B cell (primary cell): ENCODE data around the gene EFCAB14.
"Not testable (repeated sequence)": the region's sequence is repeated elsewhere in the genome, so short reads cannot be mapped to it uniquely, and the experiment has no call there.

Experiments used
- CTCF ChIP-seq: fragments of 200-600 bp; IDR thresholded peaks from one replicate; pipeline ENCODE4 v1.8.0; 2022; ENCODE audit warnings: antibody characterized with exemption, mild to moderate bottlenecking
- EZH2 ChIP-seq: IDR thresholded peaks from 2 replicates; pipeline ENCODE4 v1.6.1; 2012; ENCODE audit warnings: borderline replicate concordance, low read depth, mild to moderate bottlenecking, moderate library complexity, low read length; ENCODE audit not compliant: insufficient read depth, poor library complexity, severe bottlenecking

DNA sequence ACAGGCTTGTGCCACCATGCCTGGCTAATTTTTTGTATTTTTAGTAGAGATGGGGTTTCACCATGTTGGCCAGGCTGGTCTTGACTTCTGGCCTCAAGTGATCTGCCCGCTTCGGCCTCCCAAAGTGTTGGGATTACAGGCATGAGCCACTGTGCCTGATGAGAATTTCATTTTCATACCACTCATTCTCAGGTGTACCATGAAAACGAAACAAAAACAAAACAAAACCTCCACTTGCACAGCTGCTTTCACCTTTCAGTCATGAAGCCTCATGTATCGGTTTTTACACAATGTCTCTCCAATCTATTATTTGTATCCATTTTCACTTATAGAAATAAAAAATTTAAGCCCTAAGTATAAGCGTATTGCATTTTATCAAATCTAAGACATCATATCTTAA lies 58.8 kb downstream of the EFCAB14 start:
- not testable (repeated sequence) for TF ChIP-seq EZH2, CTCF
